NCI-H69 (cell line): ENCODE measurements around the gene ACP2.

ENCODE experiments used
- DNase-seq: peaks from one replicate; lab custom pipeline; 2025; lab: John Stamatoyannopoulos, UW

The ACP2 gene

GRCh38 chr11:47269002-47269828, 20.6 kb upstream of the ACP2 start:
- DNase-seq: peak; percentile 97

- DNase-seq: no peak
Observed at GRCh38 chr11:47268448-47269001, 19.9 kb upstream of the ACP2 start.

DNA sequence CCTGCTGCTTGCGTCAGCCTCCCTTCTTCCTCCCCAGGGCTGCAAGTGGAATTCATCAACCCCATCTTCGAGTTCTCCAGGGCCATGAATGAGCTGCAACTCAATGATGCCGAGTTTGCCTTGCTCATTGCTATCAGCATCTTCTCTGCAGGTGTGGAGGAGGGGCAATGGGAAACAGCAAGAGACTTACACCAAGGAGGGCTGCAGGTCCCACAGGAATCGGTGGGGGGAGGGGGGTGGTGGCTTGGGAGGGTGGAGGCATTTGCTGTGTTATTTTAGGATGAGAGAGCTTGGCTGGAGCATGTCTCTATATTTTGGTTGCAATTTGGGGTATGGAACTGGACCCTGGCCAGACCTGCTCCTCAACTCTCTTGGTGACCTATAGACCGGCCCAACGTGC, 19.3 kb upstream of the ACP2 start:
- no peak for DNase-seq

- no peak for DNase-seq
Observed at GRCh38 chr11:47264521-47264920, 15.9 kb upstream of the ACP2 start.

DNA sequence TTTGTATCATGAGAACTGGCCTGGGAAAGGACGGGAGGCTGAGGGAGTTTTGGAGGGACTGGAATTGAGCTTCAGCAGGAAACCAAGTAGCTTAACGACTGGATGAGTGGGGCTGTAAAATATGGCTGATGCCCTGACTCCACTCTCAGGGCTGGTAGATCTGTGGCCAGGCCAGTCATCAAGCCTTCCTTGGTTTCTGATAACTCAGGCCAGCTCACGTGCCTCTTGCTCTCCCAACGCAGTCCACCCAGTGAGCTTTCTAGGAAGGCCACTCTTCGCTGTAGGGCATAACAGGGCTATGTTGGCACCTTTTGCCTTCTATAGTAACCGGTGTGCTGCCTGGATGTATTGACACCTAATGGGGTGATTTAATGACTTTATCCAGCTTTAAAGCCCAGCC, 15.5 kb upstream of the ACP2 start:
- no peak for DNase-seq

GRCh38 chr11:47261291-47261800, 12.7 kb upstream of the ACP2 start:
- DNase-seq: no peak

DNA sequence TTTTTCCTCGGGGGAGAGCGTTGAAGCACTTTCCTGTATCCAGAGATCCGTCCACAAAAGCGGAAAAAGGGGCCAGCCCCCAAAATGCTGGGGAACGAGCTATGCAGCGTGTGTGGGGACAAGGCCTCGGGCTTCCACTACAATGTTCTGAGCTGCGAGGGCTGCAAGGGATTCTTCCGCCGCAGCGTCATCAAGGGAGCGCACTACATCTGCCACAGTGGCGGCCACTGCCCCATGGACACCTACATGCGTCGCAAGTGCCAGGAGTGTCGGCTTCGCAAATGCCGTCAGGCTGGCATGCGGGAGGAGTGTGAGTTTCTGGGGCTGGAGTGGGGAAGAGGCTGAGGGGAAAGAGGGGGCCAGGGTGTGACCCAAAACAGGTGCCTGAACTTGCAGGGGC, 11.8 kb upstream of the ACP2 start:
- no peak for DNase-seq

DNA sequence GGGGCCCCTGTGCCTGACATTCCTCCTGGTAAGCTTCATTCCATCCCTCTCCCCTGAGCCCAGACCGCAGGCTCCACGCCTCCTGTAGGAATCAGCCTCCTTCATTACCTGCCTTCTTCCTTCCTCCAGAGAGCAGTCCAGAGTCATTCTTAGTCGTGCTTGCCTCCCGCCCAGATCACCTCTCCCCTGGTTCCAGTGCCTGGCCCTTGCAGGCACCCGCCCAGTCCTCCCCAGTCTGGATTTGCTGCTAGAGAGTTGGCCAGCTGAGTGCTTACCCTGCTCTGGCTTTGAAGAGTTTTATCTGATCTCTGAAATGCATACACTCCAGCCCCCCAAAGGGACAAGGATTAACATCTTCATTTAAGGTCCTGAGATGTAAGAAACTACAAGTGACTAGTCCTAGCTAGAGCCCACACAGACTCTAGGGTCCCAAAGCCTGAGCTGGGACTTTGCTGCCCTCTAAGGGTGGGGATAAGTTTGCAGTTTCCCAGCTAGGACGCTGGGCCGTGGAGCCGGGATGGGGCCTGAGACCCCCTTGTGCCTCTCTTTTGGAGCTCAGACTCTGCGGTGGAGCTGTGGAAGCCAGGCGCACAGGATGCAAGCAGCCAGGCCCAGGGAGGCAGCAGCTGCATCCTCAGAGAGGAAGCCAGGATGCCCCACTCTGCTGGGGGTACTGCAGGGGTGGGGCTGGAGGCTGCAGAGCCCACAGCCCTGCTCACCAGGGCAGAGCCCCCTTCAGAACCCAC, 10.8 kb upstream of the ACP2 start:
- DNase-seq: peak; percentile 34

- DNase-seq: no peak
Observed at GRCh38 chr11:47258317-47258902, 9.8 kb upstream of the ACP2 start.

DNA sequence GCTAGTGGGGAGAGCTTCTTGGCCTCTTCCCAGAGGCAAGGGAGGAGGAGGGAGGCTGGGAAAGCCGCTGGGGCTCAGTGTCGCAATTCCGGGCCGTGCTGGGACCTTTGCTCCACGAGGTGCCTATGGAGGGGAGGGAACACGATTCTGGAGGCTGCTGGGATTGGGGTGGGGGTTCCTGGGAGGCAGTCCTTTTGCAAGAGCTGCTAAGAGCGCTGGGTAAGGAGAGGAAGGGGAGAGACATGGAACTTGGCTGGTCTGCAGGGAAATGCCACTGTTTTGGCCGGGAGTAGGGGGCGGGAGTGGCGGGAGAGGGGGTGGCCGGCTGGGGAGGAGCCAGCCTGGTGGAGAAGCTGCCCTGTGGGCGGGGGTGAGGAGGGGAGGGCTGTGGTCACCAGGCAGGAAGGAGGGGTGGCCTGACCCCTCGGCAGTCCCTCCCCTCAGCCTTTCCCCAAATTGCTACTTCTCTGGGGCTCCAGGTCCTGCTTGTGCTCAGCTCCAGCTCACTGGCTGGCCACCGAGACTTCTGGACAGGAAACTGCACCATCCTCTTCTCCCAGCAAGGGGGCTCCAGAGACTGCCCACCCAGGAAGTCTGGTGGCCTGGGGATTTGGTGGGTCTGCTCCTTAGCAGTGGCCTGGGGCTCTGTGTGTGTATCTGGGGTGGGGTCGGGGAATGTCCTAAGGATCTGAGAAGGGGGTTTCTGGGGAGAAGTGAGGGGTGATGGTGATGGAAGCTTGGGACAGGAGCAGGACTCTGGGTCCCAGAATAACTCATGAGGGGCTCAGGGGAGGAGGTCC, 9.1 kb upstream of the ACP2 start, which contains the start of gene NR1H3:
Gene NR1H3 (plus strand): TSS at position 480 of the 800 bp plus-strand sequence. CDS start 1,221 bp downstream, outside the sequence.
- peak; percentile 52 for DNase-seq

DNA sequence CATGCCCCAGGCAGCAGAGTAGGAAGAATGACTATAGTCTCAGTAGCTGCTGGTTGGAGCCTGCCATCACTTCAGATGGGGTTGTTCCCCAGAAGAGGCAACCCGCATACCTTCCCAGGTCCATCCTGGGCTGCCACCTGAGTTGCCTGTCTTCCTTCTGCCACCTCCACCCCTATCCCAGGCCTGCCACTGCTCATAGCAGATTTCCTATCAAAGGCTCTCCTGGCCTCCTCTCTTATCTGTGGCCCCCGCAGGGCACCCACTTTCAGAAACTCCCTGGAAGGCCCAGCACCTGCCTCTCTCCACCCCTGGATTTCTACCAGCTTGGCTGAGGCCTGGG, 8.5 kb upstream of the ACP2 start:
- no peak for DNase-seq

DNA sequence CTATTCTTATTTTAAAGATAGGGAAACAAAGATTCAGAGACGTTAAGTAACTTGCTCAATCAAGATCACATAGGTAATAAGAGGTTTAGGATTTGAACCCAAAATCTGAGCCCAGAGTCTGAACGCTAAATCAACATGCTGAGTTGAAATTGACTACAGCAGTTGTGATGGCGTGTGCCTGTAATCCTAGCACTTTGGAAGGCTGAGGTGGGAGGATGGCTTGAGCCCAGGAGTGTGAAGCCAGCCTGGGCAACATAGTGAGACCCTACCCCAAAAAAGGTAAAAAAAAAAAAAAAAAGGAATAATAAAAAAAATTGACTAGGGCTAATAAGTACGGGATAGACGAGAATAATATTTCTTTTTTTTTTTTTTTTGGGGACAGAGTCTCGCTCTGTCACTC, 7.8 kb upstream of the ACP2 start:
- DNase-seq: no peak

DNA sequence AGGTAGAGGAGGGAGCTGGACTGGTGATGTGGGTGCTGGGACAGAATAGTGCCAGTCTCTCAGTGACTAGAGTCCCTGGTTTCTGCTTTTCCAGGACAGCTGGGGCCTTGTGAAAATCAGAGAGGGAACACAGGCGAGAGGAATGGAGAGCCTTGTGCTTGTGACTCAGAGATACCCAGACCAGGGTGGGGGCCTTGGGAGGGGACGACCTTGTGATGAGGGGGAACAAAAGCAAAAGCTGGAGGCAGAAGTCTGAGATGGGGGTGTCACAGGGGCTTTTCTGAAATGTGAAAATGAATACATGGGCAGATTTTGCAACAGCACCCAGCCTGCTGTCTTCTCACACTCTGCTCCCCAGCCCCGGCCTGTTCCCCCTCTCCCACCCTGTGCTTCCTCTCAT, 5.8 kb upstream of the ACP2 start:
- no peak for DNase-seq

DNA sequence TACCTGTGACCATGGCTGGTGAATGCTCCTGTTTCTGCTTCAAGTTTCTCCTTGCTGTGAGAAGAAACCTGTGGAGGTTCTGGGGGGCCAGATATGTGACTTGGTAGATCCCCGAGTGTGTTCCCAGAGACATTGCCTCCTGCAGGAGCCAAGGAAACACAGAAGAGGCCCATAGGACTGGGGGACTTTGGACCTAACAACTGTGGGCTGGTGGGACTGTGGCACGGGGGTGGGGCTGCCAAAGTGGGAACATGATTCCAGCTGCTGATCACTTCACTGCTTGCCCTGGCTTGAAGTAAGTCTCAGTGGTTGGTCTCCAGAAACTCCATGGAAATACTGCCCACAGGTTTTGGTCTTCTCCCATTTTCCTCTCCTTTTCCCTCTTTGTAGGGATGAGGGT, 5.0 kb upstream of the ACP2 start:
- DNase-seq: no peak

DNA sequence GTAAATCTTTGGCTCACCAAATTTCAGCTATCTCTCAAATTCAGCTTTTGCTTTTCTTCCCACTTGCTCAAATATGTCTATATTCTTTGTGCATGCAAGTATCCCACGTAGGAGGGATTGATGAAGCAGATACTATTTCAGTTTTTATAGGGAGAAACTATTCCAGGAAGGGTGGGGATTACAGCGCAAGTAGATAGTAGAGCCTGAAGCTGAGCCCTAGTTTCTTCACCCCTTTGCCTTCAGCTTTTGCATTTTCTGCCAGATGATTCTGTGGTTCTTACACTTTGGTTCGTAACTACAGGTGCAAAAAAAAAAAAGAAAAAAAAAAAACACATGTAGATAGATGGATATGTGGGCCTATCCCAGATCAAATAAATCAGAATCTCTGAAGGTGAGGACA, 3.1 kb upstream of the ACP2 start:
- DNase-seq: no peak

- DNase-seq: no peak
Observed at GRCh38 chr11:47249378-47249715, 733 bp upstream of the ACP2 start.

GRCh38 chr11:47248304-47248663, 330 bp downstream of the ACP2 start:
- no peak for DNase-seq

GRCh38 chr11:47247502-47247901, 1.1 kb downstream of the ACP2 start:
- DNase-seq: no peak

GRCh38 chr11:47245611-47246357, 2.8 kb downstream of the ACP2 start:
- no peak for DNase-seq

- DNase-seq: no peak
Observed at GRCh38 chr11:47244448-47245350, 3.9 kb downstream of the ACP2 start.
